Measurements from ENCODE around the gene THSD4.

DNA sequence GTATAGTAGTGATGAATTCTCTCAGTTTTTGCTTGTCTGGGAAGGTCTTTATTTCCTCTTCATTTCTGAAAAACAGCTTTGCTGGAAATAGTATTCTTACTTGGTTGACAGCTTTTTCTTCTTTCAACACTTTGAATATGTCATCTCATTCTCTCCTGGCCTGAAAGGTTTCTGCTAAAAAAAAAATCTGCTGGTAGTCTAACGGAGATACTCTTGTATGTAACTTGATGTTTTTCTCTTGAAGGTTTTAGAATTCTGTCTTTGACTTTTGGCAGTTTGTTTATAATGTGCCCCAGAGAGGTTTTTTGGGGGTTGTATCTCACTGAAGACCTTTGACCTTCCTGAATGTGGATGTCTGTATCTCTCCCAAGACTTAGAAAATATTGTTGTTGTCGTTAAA lies 47.0 kb downstream of the THSD4 start:
- TF ChIP-seq POLR2A (IDR thresholded peaks at IDR 0.05; ENCODE audit: low read depth, low read length) (no peak), TAF1 (IDR thresholded peaks at IDR 0.05; ENCODE audit: borderline replicate concordance, low read depth, low read length) (no peak)
